IPS-NIHi7 (cell line): ENCODE data around the gene AIG1.
"Not testable (repeated sequence)": the region's sequence is repeated elsewhere in the genome, so short reads cannot be mapped to it uniquely, and the experiment has no call there.

Source experiments
- DNase-seq: peaks from one replicate; pipeline ENCODE4 v3.0.0; 2012; ENCODE audit warnings: mixed read lengths; ENCODE audit errors: extremely low spot score

Gene AIG1

GRCh38 chr6:143325379-143326140 is 264.9 kb downstream of the AIG1 start:
- DNase-seq: no peak

GRCh38 chr6:143328876-143329275 is 268.2 kb downstream of the AIG1 start:
- DNase-seq: no peak

GRCh38 chr6:143329323-143329722 is 268.6 kb downstream of the AIG1 start:
- DNase-seq: no peak

- no peak for DNase-seq
These were observed 270.7 kb downstream of the AIG1 start for GRCh38 chr6:143331362-143331761.

GRCh38 chr6:143332153-143332845 is 271.6 kb downstream of the AIG1 start:
- DNase-seq: no peak

GRCh38 chr6:143333081-143333480 is 272.4 kb downstream of the AIG1 start:
- no peak for DNase-seq

- no peak for DNase-seq
These were observed 273.2 kb downstream of the AIG1 start for GRCh38 chr6:143333749-143334520.

GRCh38 chr6:143335865-143336264 is 275.2 kb downstream of the AIG1 start:
- no peak for DNase-seq

GRCh38 chr6:143336446-143337152 is 275.9 kb downstream of the AIG1 start:
- DNase-seq: no peak

GRCh38 chr6:143337201-143337949 is 276.7 kb downstream of the AIG1 start:
- DNase-seq: peak; percentile 80

GRCh38 chr6:143339223-143339622 is 278.5 kb downstream of the AIG1 start:
- DNase-seq: no peak

GRCh38 chr6:143345477-143345876 is 284.8 kb downstream of the AIG1 start:
- not testable (repeated sequence) for DNase-seq

- no peak for DNase-seq
These were observed 285.3 kb downstream of the AIG1 start for GRCh38 chr6:143346004-143346403.

- no peak for DNase-seq
These were observed 287.8 kb downstream of the AIG1 start for GRCh38 chr6:143348531-143348930.

- no peak for DNase-seq
These were observed 288.8 kb downstream of the AIG1 start for GRCh38 chr6:143349530-143349929.

GRCh38 chr6:143356101-143356880 is 295.6 kb downstream of the AIG1 start:
- no peak for DNase-seq

GRCh38 chr6:143357152-143357551 is 296.5 kb downstream of the AIG1 start:
- DNase-seq: no peak

- no peak for DNase-seq
These were observed 297.0 kb downstream of the AIG1 start for GRCh38 chr6:143357561-143358255.

- DNase-seq: no peak
These were observed 301.0 kb downstream of the AIG1 start for GRCh38 chr6:143361536-143362191.
